Kidney capillary endothelial cell (primary cell): ENCODE measurements around the gene CEP112.
A peak's percentile ranks its signal among the peaks of the same experiment; 100 is the strongest.

ENCODE experiments used
- DNase-seq: peaks from one replicate; pipeline ENCODE4 v3.0.0-alpha.2; 2018; ENCODE audit warnings: low spot score

The CEP112 gene

GRCh38 chr17:65637786-65638185 is 554.1 kb downstream of the CEP112 start:
- DNase-seq, result no peak

DNA sequence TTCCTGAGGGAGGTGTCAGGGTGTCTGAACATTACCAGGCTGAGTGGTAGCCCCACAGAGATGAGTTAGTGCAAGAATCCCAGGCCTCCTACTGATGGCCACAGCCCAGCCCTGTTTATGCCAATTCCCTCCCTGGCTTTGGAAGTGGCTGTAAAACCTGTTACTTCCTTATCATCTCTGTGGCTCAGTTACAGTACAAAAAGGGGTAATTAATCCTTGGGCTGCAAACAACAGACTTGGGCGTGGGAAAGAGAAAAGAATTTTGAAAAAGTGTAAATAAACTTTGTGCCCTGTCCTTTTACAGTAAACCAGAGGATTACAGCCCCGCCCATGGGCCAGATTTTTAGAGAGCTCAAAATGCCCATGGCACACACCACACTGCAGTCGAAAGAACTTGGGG is 557.4 kb downstream of the CEP112 start:
- DNase-seq, result no peak

GRCh38 chr17:65633988-65634387 is 557.9 kb downstream of the CEP112 start:
- DNase-seq, result no peak

GRCh38 chr17:65633146-65633881 is 558.6 kb downstream of the CEP112 start:
- no peak for DNase-seq

- no peak for DNase-seq
Measured at GRCh38 chr17:65630502-65630901, 561.4 kb downstream of the CEP112 start.

GRCh38 chr17:65629234-65629690 is 562.7 kb downstream of the CEP112 start:
- no peak for DNase-seq

GRCh38 chr17:65628644-65629036 is 563.3 kb downstream of the CEP112 start:
- DNase-seq, result no peak

GRCh38 chr17:65627891-65628643 is 563.9 kb downstream of the CEP112 start:
- no peak for DNase-seq

DNA sequence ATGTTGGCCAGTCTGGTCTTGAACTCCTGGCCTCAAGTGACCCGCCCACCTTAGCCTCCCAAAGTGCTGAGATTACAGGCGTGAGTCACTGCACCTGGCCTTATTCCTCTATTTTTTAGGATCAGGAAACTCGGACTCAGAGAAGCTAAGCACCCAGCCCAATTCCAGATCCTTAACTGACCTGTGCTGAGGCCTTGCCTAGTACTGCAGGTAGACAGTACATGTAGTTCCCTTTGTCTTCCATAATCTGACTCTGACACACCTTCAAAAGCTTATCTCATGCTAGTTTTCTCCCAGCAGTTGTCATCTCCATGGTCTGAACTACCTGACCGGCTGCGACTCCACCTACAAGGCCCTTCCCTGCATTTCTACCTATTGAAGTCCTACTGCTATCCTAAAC is 564.8 kb downstream of the CEP112 start:
- no peak for DNase-seq

DNA sequence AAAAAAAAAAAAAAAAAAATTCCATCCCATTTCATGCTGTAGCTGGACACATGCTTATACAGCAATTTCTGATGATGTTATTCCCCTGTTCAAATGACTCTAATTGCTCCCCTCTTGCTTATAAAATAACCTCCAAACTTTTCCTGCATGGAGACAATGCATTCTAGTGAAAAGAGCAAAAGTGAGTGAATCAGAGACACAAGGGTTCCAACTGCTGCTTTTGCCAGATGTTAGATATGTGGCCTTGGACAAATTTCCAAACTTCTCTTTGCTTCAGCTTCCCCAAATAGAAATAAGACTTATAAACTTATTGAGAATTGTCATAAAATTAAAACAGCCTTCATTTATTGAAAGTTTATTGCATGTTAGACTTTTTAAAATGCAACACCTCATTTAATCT is 565.5 kb downstream of the CEP112 start:
- DNase-seq, result no peak

- no peak for DNase-seq
Measured at GRCh38 chr17:65618516-65618915, 573.4 kb downstream of the CEP112 start.

GRCh38 chr17:65617496-65617895 is 574.4 kb downstream of the CEP112 start:
- no peak for DNase-seq

DNA sequence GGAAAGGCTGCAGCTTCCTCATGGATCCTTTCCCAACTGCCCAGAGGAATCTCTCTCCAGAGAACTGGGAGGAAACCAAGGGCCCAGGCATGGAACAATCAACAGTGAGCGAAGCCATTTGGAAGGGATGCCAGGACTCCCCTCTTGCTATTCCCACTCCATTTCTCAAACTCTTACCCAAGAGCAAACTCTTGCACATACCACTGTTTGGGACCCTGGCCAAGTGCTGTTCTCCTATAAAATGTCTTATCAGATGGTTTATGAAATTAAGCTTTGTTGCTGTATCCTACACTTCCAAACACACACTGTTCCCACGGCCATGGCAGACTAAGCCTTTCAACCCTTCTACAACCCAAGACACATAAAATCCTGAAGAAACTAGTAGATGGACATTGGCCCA is 582.2 kb downstream of the CEP112 start:
- no peak for DNase-seq

DNA sequence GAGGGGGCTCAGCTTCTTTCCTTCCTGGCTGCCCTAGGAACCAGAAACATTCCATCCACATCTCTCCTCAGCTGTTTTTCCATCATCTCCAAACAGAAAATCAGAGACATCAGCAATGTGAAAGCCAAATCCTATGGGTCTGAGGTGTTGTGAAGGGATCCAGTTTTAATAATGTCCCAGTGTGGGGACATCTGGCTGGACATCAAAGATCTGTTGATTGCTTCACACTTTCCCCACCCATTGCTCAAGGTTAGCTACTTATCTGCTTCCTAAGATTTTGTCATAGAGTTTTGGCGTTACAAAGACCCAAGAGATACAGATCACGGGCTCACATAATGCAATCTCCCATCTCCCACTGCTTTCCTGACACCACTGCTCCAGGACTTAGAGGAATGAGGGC is 582.6 kb downstream of the CEP112 start:
- DNase-seq, result no peak

DNA sequence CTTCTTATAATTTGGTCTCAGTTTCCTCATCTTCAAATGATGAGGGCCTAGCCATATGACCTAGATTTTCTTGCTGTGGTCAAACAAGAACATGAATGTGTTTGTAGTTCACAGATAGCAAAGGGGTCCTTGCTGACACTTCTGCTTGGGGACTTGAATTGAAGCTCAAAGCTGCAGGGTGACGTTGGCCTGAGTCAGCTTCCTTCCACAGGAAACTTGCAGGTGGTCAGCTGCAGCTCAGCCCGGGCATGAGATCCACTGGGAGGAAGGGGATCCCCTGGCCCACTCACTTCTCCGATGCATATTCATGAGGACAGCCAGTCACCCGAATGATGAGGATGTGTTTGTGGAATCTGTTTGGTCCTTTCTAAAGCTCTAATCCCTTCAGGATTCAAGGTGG is 587.9 kb downstream of the CEP112 start:
- peak; percentile 85 for DNase-seq

- DNase-seq, result no peak
Measured at GRCh38 chr17:65601881-65602280, 590.1 kb downstream of the CEP112 start.

DNA sequence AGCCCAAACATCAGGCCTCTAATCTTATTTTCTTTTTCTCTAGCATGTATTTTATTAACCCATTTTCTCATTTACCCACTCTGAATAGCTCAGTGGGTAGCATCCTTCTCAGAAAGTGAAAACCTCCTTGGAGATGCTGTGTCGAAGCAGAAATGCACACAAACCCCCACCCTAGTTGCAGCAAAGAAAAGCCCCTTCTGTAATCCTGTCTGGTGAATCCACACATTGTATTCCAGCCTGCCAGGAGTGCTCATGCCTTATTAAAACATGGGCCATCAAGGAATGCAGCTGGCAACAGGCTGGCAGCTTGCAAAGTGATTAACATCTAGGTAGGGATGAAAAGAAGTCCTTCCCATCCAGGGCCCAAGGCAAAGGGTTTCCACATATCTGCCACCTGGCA is 590.8 kb downstream of the CEP112 start:
- no peak for DNase-seq

GRCh38 chr17:65600518-65600917 is 591.4 kb downstream of the CEP112 start:
- DNase-seq, result no peak

DNA sequence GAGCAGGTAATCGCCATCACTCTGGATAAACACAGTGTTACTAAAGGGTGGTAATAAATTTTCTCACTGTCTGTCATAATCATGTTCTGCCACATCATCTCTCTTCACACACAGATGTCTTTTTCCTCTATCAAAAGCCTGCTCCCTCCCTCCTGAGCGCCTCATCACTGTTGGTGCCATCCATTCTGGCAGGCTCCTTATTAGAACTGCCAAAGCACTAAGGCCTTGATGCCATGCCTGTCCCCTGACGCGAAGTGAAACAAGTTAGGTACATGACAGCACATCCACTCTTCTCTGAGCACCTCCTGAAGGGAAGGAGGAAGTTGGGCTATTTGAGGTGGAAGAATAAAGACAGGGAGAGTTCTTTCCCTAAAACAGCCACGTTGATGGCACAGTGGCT is 592.3 kb downstream of the CEP112 start:
- DNase-seq, result no peak

DNA sequence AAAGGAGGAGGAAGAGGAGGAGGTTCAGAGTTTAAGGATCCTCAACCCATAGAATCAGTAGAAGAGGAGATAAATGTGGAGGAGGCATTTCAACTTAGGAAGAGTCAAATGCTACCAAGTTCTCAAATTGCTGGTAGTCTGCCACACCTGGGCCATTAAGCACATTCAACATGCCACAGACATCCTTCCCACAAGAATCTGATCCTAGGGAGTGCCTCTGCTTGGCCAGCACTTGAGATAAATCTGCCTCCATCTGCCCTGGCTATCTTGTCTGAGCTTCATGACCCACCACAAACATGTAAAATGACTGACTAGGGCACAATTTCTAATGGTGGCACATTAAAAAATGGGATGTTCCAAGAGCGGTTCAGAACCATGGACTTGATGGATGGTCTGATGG is 593.2 kb downstream of the CEP112 start:
- no peak for DNase-seq

DNA sequence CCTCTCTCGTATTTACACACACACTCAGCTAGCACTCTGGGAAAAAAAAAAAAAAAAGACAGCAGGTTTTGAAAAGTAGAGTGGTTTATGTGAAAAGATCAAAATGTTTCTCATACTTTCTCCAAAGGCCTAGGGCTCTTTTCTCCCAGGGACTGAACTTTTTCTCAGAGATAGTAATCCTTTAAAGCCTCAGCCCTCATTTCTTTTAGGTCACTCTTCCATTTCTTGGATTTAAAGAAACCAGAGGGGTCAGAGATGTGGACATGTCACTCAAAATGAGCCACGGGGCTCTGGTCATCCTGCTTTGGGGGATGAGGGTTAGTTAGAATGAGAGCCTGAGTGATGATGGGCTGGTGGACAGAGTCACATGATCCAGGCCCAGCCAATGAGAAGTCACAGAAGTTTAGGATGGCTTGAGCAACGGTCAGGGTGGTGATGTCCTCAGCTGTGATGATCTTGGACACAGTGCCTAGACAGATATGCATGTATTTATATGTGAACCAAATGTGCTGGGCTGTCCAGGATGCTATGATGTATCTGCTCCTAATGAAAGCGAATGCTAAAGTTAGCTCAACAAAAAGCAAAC is 596.8 kb downstream of the CEP112 start:
- no peak for DNase-seq

- DNase-seq, result no peak
Measured at GRCh38 chr17:65593855-65594845, 597.8 kb downstream of the CEP112 start.
